Measurements from ENCODE around the gene KPNA6.
A peak's percentile ranks its signal among the peaks of the same experiment; 100 is the strongest.

The KPNA6 gene

DNA sequence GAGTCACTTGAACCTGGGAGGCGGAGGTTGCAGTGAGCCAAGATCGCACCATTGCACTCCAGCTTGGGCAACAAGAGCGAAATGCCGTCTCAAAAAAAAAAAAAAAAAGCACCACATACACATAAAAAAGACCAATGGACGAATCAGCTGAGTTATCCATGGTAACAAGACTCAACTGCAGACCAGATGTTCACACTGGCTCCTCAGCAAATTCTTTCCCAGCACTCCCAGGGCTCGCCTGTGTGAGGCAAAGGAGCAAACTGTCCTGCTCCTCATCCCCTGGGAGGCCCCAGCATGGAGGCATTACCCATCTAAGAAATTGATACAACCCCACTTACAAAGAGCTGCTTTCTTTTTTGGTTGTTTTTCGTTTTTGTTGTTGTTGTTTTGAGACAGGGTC is 111.2 kb downstream of the KPNA6 start:
- DNase-seq (ENCODE audit: low read depth) = no peak

GRCh38 chr1:32220746-32221580 is 113.1 kb downstream of the KPNA6 start:
- no peak for DNase-seq (ENCODE audit: low read depth)

GRCh38 chr1:32221581-32221979 is 113.7 kb downstream of the KPNA6 start:
- no peak for DNase-seq (ENCODE audit: low read depth)

- peak; percentile 87 for DNase-seq (ENCODE audit: low read depth)
These were observed 114.3 kb downstream of the KPNA6 start, which contains the start of the genes EIF3I and TMEM234 for GRCh38 chr1:32221980-32222755. EIF3I (plus strand) TSS chr1:32222407; CDS start chr1:32222442, 35 bp downstream. TMEM234 (minus strand) TSS chr1:32222353; CDS start chr1:32222322, 31 bp downstream.

DNA sequence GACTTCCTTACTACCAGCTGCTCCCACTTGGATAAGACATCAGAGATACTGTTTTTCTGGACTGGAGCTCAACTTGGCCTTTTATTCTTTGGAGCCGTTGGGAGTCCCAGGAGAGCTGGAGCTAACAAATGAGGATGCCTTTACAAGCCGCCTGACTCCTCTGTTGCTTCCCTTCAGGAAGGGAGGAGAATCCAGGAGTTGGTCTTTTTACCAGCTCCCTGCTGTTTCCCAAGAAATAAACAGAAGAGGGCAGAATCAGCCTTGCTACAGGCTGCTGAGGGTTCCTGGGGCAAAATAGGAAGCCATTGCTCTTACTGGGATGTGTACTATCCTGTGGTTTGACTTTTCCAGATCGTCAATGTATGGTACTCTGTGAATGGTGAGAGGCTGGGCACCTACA is 115.8 kb downstream of the KPNA6 start:
- DNase-seq (ENCODE audit: low read depth) = no peak

GRCh38 chr1:32224285-32224684 is 116.4 kb downstream of the KPNA6 start:
- no peak for DNase-seq (ENCODE audit: low read depth)

All from activated gamma-delta T cell treated with anti-CD3 and anti-CD28 coated beads, Interleukin-2, amount 50 U/mL, for 16 hours (primary cell).